Heart left ventricle (tissue), 13 donors: ENCODE measurements around the gene COL28A1.

Experiments
- POLR2A ChIP-seq, 2 donors: fragments of 450-650 bp; IDR thresholded peaks; one replicate each; pipeline ENCODE4 v1.6.1; 2017; ENCODE audit warnings: antibody characterized with exemption in 2 of 2, mild to moderate bottlenecking in 2 of 2, moderate library complexity in 2 of 2
- TF ChIP-seq, protein P1 (sequence below), 12 donors: fragments of 200-600 bp; sonication (generic) in 4 of 12; IDR thresholded peaks; one replicate each; pipeline versions ENCODE4 v1.5.0 to v1.8.0; 2018 to 2022; ENCODE audit warnings: antibody characterized with exemption in 12 of 12, mild to moderate bottlenecking in 5 of 12
- donor health status: ischemic (EF 13 %, LVEDD 7.1; RV severe dilation, severe dysfunction).
- donor health status: DM: no; HTN: yes; CAD: no.
- donor health status: DM: no; HTN: no; CAD: no.
- donor health status: ischemic (EF 25% LVEDD 6.9; RV normal size, moderate dysfunction).
- donor health status: ischemic (EF 25% LVEDD 5.7; RV mildly dilated, moderate dysfunction).
- donor health status: ischemic (EF 35%, LVEDD 5.7; RV mildly dilated, moderate dysfunction).
- donor health status: nonischemic (EF 11% LVEDD 7.7; RV severe dilation, severe dysfunction).
- donor health status: DM: yes; HTN: yes; CAD: no.
- donor health status: PGD.
- donor health status: ischemic (EF 29% LVEDD 5.4; RV normal size, mild dysfunction).
- donor health status: nonischemic (EF 23%, LVEDD 6.1; RV moderate dilation, normal function).

GRCh38 chr7:7479275-7479805 is 56.3 kb downstream of the COL28A1 start:
- TF ChIP-seq, protein P1, sequence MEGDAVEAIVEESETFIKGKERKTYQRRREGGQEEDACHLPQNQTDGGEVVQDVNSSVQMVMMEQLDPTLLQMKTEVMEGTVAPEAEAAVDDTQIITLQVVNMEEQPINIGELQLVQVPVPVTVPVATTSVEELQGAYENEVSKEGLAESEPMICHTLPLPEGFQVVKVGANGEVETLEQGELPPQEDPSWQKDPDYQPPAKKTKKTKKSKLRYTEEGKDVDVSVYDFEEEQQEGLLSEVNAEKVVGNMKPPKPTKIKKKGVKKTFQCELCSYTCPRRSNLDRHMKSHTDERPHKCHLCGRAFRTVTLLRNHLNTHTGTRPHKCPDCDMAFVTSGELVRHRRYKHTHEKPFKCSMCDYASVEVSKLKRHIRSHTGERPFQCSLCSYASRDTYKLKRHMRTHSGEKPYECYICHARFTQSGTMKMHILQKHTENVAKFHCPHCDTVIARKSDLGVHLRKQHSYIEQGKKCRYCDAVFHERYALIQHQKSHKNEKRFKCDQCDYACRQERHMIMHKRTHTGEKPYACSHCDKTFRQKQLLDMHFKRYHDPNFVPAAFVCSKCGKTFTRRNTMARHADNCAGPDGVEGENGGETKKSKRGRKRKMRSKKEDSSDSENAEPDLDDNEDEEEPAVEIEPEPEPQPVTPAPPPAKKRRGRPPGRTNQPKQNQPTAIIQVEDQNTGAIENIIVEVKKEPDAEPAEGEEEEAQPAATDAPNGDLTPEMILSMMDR (IDR thresholded peaks at IDR 0.05): no peak
- TF ChIP-seq POLR2A (IDR thresholded peaks at IDR 0.05): no peak
